PC-9 (cell line): Measurements from ENCODE around the gene EP400. TPM values are rescaled to one million over a fixed set of nuclear protein-coding genes. Genes with fewer than 3 reads are reported as not detected.
"Not testable (repeated sequence)": the region's sequence is repeated elsewhere in the genome, so short reads cannot be mapped to it uniquely, and the experiment has no call there.

Source experiments
- BruUV-seq: library from RNA; stranded (reverse); fragments of 400-500 nt; replicated peaks from 2 replicates; lab custom pipeline; 2021; lab: Mats Ljungman, UMichigan
- CTCF ChIA-PET: fragments of 300-600 bp; sonication (Branson Sonifier 250); formaldehyde crosslinking; loops from one replicate; lab custom pipeline; 2022; ENCODE audit warnings: antibody characterized with exemption; lab: Charles Lee
- POLR2A ChIA-PET: fragments of 300-600 bp; sonication (Branson Sonifier 250); formaldehyde crosslinking; loops from one replicate; lab custom pipeline; 2022; ENCODE audit warnings: antibody characterized with exemption; ENCODE audit not compliant: unreplicated experiment; lab: Charles Lee
- DNase-seq, 2 experiments: peaks; one replicate each; pipeline versions ENCODE4 v3.0.0 to v3.0.0-alpha.2; 2015 to 2022; ENCODE audit warnings: mixed read lengths in 1 of 2
- H2AFZ ChIP-seq: fragments of 200-600 bp; sonication (generic); 2 replicates; pipeline ENCODE4 v1.8.1; 2017; ENCODE audit warnings: antibody characterized with exemption
- H3F3A ChIP-seq: fragments of 200-600 bp; sonication (generic); 2 replicates; pipeline ENCODE4 v1.8.1; 2017; ENCODE audit warnings: antibody characterized with exemption, mild to moderate bottlenecking, low read depth; ENCODE audit not compliant: insufficient read depth
- H3K27ac ChIP-seq: fragments of 200-600 bp; sonication (generic); 2 replicates; pipeline ENCODE4 v1.6.1; 2016; ENCODE audit warnings: mixed run types
- H3K27me3 ChIP-seq: fragments of 200-600 bp; sonication (generic); 2 replicates; pipeline ENCODE4 v1.6.1; 2016; ENCODE audit warnings: low read depth, mixed run types; ENCODE audit not compliant: insufficient read depth
- H3K36me3 ChIP-seq: fragments of 200-600 bp; sonication (generic); 2 replicates; pipeline ENCODE4 v1.6.1; 2016; ENCODE audit warnings: low read depth, mixed run types
- H3K4me1 ChIP-seq: fragments of 200-600 bp; sonication (generic); replicated peaks from 2 replicates; pipeline ENCODE4 v1.6.1; 2016; ENCODE audit warnings: mixed run types; ENCODE audit not compliant: insufficient read depth
- H3K4me2 ChIP-seq: fragments of 200-600 bp; sonication (generic); 2 replicates; pipeline ENCODE4 v1.6.1; 2017; ENCODE audit warnings: mixed run types
- H3K4me3 ChIP-seq: fragments of 200-600 bp; sonication (generic); 2 replicates; pipeline ENCODE4 v1.6.1; 2016; ENCODE audit warnings: mixed run types
- H3K79me2 ChIP-seq: fragments of 200-600 bp; sonication (generic); 2 replicates; pipeline ENCODE4 v1.6.1; 2017; ENCODE audit warnings: low read depth, mixed run types
- H3K9me2 ChIP-seq: fragments of 200-600 bp; sonication (generic); 2 replicates; pipeline ENCODE4 v1.8.1; 2017; ENCODE audit warnings: mild to moderate bottlenecking; ENCODE audit not compliant: insufficient read depth
- H3K9me3 ChIP-seq: fragments of 200-600 bp; sonication (generic); 2 replicates; pipeline ENCODE4 v1.8.1; 2016; ENCODE audit warnings: low read depth; ENCODE audit not compliant: insufficient read depth
- H4K20me1 ChIP-seq: fragments of 200-600 bp; sonication (generic); 2 replicates; pipeline ENCODE4 v1.8.1; 2017; ENCODE audit not compliant: insufficient read depth
- EZH2 ChIP-seq: fragments of 200-600 bp; sonication (generic); IDR thresholded peaks from 2 replicates; pipeline ENCODE4 v1.8.0; 2017; ENCODE audit warnings: antibody characterized with exemption, low read depth
- intact Hi-C: fragments of 100-400 bp; cut with micrococcal nuclease; formaldehyde crosslinking; loops from one replicate; pipeline ENCODE4 v1.10.0; 2022; ENCODE audit not compliant: unreplicated experiment
- total RNA-seq: library from RNA; stranded (reverse); gene quantifications from 2 replicates; pipeline ENCODE4 v1.2.3, GENCODE V29; 2021
- TF ChIP-seq, protein P1 (sequence below): fragments of 200-600 bp; sonication (generic); conservative IDR thresholded peaks from 2 replicates; pipeline ENCODE4 v1.6.1; 2017; ENCODE audit warnings: mixed run types, antibody characterized with exemption, mild to moderate bottlenecking, moderate library complexity

Gene EP400
- total RNA-seq, 1 experiment from 2014 or later, result 50.3 TPM

DNA sequence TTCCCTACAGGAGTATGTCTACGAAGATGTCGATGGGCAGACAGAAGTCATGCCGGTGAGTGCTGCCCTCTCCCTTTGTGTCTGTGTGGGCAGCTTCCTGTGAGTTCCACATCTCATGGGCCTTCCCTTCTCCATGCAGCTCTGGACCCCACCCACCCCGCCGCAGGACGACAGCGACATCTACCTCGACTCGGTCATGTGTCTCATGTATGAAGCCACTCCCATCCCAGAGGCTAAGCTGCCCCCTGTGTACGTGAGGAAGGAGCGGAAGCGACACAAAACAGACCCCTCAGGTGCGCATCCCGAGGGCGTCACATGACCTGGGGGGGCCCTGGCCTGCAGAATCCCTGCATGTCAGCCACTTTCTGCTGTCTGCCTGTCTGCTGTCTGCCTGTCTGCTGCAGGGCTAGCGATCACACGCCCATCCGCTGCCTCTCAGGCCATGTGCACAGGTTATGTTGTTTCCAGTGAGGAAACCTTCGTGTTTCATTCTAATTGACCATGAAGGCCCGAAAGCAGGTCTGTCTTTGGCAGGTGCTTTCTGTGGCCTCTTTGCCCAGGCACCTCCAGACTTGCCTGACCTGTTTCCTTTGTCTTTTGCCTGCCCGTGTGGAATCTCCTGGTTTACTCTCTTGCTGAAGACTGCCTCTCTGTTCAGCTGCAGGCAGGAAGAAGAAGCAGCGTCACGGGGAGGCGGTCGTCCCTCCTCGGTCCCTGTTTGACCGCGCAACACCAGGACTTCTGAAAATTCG is 95.1 kb downstream of the EP400 start:
- TF ChIP-seq, protein P1, sequence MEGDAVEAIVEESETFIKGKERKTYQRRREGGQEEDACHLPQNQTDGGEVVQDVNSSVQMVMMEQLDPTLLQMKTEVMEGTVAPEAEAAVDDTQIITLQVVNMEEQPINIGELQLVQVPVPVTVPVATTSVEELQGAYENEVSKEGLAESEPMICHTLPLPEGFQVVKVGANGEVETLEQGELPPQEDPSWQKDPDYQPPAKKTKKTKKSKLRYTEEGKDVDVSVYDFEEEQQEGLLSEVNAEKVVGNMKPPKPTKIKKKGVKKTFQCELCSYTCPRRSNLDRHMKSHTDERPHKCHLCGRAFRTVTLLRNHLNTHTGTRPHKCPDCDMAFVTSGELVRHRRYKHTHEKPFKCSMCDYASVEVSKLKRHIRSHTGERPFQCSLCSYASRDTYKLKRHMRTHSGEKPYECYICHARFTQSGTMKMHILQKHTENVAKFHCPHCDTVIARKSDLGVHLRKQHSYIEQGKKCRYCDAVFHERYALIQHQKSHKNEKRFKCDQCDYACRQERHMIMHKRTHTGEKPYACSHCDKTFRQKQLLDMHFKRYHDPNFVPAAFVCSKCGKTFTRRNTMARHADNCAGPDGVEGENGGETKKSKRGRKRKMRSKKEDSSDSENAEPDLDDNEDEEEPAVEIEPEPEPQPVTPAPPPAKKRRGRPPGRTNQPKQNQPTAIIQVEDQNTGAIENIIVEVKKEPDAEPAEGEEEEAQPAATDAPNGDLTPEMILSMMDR, result no peak
- no peak for TF ChIP-seq EZH2
- BruUV-seq, result no TSS peak

GRCh38 chr12:132045751-132046150 is 96.0 kb downstream of the EP400 start:
- BruUV-seq, result no TSS peak
- H3K4me3 ChIP-seq, result no peak overlapping the region
- no peak overlapping the region for H3K4me2 ChIP-seq
- POLR2A ChIA-PET, result no interaction called here
- no peaks in the 10 kb centered on the region for H3K4me1 ChIP-seq
- no peaks in the 10 kb centered on the region; the same call in 1 of the 2 replicates for H3K79me2 ChIP-seq
- H3F3A ChIP-seq, result no peaks in the 10 kb centered on the region
- peaks cover 26% of the 10 kb centered on the region; the same call in 1 of the 2 replicates for H3K36me3 ChIP-seq
- no peaks in the 10 kb centered on the region for H3K9me3 ChIP-seq
- no peak overlapping the region for H3K27ac ChIP-seq
- TF ChIP-seq, protein P1, result no peak
- no peak for TF ChIP-seq EZH2
- H4K20me1 ChIP-seq, result peaks cover 44% of the 10 kb centered on the region
- no peaks in the 10 kb centered on the region for H3K27me3 ChIP-seq
- H2AFZ ChIP-seq, result no peak overlapping the region
- intact Hi-C loops, result no loop called here
- CTCF ChIA-PET, result no interaction called here
- no peak for DNase-seq
- H3K9me2 ChIP-seq, result no peaks in the 10 kb centered on the region

More for the DNA sequence above, 95.1 kb downstream of the EP400 start:
- CTCF ChIA-PET, result no interaction called here
- Histone ChIP-seq H4K20me1 (peaks cover 44% of the 10 kb centered on the region), H3K27ac (no peak overlapping the region), H3K27me3 (no peaks in the 10 kb centered on the region), H3K9me2 (no peaks in the 10 kb centered on the region), H3K9me3 (no peaks in the 10 kb centered on the region), H3K36me3 (peaks cover 22% of the 10 kb centered on the region; the same call in 1 of the 2 replicates), H3K79me2 (no peaks in the 10 kb centered on the region; the same call in 1 of the 2 replicates), H3K4me2 (no peak overlapping the region), H3F3A (no peaks in the 10 kb centered on the region), H2AFZ (no peak overlapping the region), H3K4me3 (no peak overlapping the region), H3K4me1 (no peaks in the 10 kb centered on the region)
- no peak for DNase-seq
- POLR2A ChIA-PET, result no interaction called here
- intact Hi-C loops, result no loop called here

DNA sequence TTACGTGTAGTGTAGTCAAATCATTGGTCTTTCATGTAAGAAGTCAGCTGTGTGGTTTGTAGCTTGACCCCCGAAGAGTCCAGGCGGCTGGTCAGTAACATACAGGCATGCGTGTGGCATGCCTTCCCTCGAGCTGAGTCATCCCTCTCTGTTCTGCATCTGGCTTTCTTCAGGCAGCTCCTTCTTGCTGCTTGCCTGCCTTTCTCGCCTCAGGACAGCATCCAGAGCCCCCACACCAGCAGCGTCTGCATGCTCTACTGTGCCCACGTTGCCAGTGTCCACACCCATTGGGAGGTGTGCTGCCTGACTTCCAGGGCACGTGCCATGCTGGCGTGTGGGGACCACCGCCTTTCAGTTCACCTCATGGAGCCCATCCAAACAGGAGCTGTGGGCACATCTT is 96.8 kb downstream of the EP400 start:
- Histone ChIP-seq H3K27me3 (no peaks in the 10 kb centered on the region), H3K4me3 (no peak overlapping the region), H4K20me1 (peaks cover 38% of the 10 kb centered on the region), H3K4me2 (no peak overlapping the region), H2AFZ (no peak overlapping the region), H3F3A (no peaks in the 10 kb centered on the region), H3K9me2 (no peaks in the 10 kb centered on the region), H3K36me3 (peaks cover 26% of the 10 kb centered on the region; the same call in 1 of the 2 replicates), H3K4me1 (no peaks in the 10 kb centered on the region), H3K9me3 (no peaks in the 10 kb centered on the region), H3K27ac (no peak overlapping the region), H3K79me2 (no peaks in the 10 kb centered on the region; the same call in 1 of the 2 replicates)
- POLR2A ChIA-PET, result no interaction called here
- BruUV-seq, result no TSS peak
- intact Hi-C loops, result no loop called here
- CTCF ChIA-PET, result no interaction called here
- no peak for DNase-seq
- TF ChIP-seq, protein P1, result no peak
- no peak for TF ChIP-seq EZH2

DNA sequence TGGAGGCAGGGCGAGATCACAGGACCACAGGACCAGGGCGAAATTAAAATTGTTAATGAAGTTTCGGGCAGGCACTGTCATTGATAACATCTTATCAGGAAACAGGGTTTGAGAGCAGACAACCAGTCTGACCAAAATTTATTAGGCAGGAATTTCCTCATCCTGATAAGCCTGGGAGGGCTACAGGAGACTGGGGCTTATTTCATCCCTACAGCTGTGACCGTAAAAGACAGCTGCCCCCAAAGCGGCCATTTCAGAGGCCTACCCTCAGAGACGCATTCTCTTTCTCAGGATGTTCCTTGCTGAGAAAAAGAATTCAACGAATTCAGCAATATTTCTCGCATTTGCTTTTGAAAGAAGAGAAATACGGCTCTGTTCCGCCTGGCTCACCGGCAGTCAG is 97.9 kb downstream of the EP400 start:
- H3K4me3 ChIP-seq, H3K4me1 ChIP-seq, H3K9me3 ChIP-seq, H3K27ac ChIP-seq, H2AFZ ChIP-seq, H3K4me2 ChIP-seq, H3K79me2 ChIP-seq, intact Hi-C loops, CTCF ChIA-PET, H3K9me2 ChIP-seq, BruUV-seq, H3F3A ChIP-seq, H3K27me3 ChIP-seq, POLR2A ChIA-PET, DNase-seq: not testable (repeated sequence)
- Histone ChIP-seq H4K20me1 (peaks cover 29% of the 10 kb centered on the region), H3K36me3 (peaks cover 26% of the 10 kb centered on the region; the same call in 1 of the 2 replicates)
